HG02623 (cell line): Measurements from ENCODE around the gene ZSCAN18.

ENCODE experiments used
- ATAC-seq: cut with Tn5 transposase; IDR thresholded peaks from one replicate; pipeline ENCODE4 v1.9.1; 2021; ENCODE audit warnings: moderate library complexity; ENCODE audit not compliant: unreplicated experiment

ZSCAN18 gene

DNA sequence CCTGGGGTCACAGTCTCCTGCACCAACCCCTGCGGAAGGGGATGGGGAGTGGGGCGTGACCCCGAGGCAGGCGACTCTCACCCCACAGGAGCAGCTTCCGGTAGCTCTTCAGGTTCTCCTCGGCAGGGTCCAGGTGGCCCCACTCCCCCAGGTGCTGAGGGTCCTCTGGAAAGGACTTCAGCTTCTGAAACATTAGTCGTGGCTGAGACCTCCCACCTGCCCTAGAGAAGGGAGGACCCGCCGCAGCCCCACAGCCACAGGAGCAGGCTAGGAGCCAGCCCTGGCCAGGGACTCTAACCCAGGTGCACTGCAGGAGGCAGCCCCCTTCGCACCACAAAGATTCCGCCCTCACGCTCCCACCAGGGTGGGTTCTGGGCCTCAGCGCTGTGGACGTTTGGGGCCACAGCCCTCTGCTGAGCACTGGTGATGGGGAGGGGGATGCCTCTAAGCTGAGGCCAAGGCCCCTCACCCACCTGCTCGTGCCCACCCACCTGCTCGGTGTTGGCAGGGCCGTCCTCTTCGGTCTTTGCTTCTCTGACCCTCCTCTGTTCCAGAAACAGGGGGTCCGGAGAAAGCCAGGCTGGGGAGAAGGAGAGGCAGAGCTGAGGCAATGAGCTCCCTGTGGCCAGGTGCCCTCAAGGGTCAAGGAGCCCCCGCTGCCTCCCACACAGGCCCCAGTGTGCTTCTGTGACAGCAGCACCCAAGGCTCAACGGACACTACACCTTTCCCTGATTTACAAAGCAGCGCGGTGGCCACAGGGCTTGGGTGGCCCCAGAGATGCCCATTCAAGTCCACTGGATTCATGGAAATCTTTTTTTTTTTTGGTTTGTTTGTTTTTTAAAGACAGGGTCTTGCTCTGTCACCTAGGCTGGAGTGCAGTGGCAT, 11.0 kb downstream of the ZSCAN18 start:
- ATAC-seq = no peak

DNA sequence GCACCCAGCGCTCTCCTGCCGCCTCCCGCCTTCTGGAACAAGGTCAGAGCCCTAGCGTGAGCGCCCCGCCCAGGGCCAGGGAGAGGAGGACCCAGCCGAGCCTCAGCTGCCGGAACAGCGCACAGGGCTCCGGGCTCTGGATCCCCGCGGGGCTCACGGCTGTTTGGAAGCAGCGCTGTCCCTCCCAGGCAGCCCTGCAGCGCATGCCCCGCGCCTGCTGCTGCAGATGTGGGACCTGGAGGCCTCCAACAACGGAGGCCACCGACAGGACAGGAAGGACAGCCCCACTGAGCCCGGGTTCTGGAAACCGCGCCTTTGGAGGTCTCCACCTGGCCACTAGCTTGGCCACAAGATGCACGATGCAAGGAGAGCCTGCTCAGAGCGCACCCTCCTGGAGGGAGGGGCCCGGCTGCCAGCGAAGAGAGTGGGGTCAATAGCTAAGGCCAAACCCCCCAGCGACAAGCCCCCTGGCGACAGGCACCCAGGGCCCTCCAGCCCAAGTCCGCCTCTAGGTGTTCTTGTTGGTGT, 12.6 kb downstream of the ZSCAN18 start:
- no peak for ATAC-seq

DNA sequence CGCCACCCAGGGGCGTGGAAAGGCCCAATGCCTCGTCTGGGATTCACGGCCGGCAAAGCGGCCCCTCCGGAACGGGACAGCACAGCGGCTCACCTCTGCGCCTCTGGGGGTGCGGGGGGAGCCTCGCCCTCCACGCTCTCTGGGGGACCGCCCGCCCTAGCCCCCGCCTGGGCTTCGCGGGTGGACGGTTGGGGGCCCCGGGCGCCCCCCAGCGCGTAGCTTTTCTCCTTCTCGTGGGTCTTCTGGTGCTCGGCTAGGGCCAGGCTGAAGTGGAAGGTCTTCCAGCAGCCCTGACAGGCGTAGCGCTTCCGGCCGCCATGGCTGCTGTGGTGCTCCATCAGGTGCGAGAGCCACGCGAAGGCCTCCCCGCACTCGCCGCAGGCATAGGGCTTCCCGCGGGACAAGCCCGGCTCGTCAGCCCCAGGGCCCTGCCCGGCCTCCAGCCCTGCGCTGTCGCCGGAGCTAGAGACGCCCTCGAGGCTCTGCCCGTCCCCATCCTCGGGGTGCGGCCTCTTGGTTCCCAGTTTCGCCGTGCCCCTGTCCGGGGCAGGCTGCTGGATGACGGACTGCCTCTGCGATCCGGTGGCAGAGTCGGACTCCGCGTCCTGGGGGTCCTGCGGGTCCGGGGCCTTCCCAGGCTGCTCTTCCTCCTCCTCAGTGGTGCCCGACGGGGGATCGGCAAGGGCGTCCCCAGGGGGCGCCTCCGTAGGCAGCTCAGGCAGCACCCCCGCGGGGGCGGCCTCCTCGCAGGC, 13.3 kb downstream of the ZSCAN18 start:
- no peak for ATAC-seq

DNA sequence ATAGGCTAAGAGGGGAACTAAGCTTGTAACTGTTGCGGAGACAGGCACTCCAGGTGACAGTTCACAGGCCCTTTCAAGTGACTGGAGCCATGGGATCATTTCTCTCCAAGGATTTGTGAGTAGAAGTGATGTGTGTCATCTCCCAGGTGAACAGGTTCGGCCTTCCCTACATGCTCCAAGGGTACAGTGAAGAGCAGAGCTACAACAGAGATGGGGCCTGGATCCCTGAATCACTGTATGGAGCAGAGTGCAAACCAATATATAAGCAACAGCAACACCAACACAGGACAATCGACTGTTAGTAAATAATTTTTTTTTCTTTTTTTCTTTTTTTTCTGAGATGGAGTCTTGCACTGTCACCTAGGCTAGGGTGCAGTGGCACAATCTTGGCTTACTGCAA, 15.0 kb downstream of the ZSCAN18 start:
- no peak for ATAC-seq

DNA sequence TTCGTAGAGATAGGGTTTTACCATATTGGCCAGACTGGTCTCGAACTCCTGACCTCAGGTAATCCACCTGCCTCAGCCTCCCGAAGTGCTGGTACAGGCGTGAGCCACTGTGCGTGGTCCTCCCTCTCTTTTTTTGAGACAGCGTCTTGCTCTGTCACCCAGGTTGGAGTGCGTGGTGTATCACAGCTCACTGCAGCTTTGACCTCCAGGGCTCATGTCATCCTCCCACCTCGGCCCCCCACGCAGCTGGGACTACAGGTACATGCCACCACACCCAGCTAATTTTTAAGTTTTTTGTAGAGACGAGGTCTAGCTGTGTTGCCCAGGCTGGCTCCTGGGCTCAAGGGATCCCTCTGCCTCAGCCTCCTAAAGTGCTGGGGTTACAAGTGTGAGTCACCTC, 18.2 kb downstream of the ZSCAN18 start:
- no peak for ATAC-seq

DNA sequence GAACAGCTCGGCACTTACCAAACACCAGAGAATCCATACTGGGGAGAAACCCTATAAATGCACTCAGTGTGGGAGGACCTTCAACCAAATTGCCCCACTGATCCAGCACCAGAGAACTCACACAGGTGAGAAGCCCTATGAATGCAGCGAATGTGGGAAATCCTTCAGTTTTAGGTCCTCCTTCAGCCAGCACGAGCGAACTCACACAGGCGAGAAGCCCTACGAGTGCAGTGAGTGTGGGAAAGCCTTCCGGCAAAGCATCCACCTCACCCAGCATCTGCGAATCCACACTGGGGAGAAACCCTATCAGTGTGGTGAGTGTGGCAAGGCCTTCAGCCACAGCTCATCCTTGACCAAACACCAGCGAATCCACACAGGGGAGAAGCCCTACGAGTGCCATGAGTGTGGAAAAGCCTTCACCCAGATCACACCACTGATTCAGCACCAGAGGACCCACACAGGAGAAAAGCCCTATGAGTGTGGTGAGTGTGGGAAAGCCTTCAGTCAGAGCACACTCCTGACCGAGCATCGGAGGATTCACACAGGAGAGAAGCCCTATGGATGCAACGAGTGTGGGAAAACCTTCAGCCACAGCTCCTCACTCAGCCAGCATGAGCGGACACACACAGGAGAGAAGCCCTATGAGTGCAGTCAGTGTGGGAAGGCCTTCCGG, 30.7 kb downstream of the ZSCAN18 start:
- ATAC-seq = no peak

DNA sequence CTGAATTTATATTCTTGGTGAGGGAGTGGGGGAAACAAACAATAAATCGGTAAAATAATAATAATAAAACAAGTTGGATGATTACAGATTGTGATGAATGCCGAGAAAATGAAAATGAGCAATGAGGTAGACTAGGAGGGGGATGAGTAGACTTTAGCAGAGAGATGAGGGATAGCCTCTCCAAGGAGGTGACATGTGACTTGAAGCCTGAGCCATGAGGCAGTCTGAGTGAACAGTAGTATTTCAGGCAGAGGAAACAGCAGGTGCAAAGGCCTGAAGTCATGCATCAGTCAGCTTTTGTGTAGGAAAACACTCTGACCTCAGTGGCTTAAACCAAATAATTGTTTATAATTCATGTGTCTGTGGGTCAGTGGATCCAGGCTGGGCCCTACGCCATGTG, 34.3 kb downstream of the ZSCAN18 start:
- ATAC-seq = no peak

DNA sequence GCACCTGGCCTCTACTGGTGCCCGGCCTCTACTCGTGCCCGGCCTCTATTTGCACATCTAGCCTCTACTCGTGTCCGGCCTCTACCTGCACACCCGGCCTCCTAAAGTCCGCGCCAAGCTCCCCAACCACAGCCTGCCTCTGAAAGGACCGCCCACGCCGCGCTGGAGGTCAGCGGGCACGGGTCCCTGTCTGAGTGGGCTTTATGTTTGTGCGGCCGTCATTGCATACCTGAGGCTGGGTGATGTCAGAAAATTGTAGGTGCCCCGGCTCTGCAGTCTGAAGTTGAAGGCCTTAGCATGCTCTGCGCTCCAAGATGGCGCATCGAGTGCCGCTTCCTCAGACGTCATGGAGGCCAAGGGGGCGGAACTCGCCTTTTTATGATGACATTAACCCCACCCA, 37.8 kb downstream of the ZSCAN18 start:
- no peak for ATAC-seq

DNA sequence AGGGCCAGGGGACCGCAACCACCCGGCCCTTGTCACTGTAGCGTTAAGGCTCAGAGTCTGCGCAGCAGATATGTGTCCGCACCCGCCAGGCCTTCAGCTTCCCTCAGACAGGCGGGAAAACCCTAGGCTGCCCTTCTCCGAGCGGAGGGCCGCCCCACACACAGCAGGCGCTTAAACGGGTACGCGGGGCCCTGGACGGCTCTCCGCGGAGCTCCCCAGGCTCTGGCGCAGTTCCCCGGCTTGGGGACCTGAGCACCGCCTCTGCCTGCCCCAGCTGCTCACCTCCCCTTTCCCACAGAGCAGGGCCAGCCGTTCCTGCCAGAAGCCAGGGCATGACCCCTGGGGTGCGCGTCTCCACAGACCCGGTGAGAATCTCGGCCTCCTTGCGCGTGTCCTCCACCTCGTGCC, 38.4 kb downstream of the ZSCAN18 start:
- no peak for ATAC-seq

DNA sequence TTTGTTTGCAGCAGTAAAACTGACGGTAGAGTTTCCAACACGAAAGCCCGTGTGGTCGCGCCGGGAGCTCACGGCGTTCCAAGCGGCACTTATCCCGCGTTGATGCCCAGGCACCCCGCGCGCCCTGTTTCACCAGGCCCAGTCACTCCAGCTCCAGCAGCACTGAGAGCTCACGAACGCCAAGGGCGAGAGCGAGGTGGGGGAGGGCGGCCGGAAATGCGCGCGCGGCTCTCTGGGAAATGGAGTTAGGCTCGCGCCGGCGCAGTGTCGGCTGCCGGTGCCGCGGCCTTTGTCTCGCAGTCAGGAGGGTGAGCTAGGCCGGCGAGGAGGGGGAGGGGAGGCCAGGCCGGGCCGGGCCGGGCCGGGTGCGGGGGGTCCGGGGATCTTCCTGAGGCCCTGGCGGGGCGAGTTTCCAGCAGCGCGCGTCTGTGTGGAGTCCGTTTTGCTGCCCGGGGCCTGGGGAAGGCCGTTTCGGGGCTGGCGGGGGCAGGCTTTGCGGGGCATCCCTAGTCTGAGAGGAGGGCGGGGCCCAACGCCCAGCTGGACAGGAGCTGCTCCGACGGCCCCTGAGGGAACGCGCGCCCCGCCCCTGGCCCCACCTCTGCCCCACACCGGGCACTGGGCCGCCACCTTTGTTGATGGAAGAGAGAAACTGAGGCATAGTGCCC, 38.9 kb downstream of the ZSCAN18 start, which contains the start of gene ZNF135:
Gene ZNF135, plus strand, starts transcription at position 280 of the 668 bp plus-strand sequence. CDS start 721 bp downstream, outside the sequence.
- no peak for ATAC-seq

DNA sequence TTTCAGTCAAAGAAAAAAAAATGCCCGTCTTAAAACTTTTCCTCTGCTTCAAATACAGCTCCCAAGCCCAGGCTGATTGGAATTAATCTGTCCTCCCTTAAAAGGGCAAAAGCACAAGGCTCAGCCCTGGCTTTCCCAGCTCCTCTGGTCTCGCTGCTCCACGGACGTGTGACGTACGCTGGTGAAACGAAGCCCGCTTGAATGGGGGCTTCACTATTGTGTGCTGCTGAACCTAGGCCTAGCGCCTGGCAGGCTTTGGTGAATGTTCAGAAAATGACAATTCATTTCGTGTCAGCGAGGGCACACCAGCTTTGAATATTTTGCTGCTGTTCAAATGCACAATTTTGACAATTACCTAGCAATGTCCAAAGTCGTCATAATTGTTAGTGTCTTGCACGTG, 39.6 kb downstream of the ZSCAN18 start:
- ATAC-seq = no peak

DNA sequence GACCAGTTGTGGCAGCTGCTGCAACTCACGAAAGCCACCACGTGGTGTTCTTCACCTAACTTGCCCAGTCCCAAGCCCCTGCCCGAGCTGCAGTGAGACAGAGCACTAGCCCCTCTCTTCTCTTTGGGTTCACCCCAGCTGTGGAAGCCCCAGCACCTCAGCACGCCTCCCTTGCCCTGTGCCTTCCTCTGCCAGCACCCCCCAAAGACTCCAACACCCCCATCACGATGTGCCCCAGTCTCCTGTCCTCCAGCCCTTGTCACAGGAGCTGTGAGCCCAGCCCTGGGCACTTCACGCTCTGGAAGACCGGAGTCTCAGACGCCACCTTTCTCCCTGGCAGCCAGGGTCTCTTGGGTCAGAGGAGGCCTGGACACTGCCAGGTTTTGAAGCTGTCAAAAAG, 41.2 kb downstream of the ZSCAN18 start:
- no peak for ATAC-seq

DNA sequence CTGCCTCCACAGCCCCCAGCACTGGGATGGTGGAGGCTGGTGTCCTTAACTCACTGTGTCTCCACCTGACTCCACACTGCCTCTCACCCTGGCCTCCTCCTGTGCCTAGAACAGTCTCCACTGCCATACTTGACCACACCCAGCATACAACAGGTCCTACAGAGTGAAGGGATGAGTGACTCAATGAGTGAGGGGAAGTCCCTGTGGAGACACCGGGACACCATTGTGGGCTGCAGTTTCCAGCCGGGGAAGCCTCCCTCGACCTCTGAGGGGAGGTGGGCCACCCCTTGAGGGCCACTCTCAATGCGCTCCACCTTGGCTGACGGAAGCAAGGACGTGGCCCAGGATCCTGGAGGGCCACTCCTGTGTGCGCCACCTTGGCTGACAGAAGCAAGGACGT, 41.8 kb downstream of the ZSCAN18 start:
- ATAC-seq = no peak

DNA sequence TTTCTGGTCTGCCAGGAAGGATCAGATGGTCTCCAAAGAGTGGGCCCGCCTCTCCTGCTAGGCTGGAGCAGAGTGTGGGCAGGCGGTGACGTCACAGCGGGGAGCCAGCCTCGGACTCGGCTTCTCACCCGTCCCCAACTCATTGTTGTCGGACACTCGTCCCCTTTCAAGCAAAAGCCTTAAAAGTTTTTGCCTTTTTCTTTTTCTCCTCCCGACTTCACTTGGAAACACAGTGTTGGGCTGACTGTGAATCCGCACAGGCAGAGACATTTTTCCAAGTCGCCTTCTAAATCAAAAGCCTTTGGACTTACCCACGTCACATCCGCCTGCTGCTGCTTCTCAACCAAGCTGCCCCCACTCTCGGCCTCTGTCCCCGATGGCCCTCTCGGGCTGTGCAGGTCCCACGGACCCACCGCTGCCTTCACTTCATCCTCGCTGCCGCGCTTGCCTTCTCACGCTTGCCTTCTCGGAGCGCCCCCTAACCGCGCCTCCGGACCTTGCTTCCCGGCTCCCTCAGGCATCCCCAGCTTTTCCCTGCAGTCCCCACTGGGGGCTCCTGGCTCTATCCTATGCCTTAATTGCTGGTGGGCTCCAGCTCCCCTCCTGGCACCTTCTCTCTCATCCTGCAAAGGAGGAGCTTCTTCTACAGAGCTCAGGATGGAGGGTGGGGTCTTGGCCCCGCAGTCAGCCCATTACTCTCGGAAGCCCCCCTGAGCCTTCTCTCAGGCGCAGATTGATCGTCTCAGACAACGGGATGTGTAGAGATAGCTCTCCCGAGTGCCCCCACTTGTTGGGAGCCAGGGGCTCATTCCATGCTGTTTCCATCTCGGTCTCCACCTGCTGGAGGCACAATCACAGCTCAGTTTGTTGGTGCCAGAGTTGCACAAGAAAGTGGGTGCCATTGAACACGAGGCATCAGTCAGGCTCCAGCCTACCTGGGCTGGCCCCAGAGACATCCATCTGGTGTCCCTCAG, 42.8 kb downstream of the ZSCAN18 start:
- no peak for ATAC-seq

DNA sequence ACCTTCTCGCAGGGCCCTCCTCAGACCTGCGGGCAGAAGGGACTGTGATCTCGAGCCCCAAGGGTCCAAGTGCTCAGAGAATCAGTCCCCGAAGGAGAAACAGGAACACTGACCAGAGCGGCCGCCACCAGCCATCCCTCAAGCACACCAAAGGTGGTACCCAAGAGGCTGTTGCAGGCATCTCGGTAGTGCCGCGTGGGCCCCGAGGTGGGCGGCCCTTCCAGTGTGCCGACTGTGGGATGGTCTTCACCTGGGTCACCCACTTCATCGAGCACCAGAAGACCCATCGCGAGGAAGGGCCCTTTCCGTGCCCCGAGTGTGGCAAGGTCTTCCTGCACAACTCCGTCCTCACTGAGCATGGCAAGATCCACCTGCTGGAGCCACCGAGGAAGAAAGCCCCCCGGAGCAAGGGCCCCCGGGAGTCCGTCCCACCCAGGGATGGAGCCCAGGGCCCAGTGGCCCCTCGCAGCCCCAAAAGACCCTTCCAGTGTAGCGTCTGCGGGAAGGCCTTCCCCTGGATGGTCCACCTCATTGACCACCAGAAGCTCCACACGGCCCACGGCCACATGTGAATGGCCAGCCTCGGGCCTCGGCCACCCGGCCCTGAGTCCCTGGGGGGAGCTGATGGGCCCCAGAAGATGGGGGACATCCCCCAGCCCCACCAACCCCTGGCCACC, 44.4 kb downstream of the ZSCAN18 start:
- ATAC-seq = no peak

DNA sequence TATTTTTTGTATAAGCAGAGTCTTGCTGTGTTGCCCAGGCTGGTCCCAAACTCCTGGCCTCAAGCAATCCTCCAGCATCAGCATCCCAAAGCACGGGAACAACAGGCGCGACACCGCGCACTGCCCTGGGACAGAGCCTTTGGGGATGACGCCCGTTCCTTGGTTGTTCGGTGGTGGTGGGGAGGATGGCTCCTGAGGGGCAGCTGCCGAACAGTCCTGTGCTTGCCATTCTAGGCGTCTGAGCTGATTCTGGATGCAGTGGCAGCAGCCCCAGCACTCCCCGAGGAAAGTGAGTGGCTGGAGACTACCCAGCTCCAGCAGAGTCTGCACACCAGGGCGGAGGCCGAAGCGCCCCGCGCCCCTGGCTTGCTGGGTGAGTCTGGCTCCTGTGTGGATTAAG, 45.8 kb downstream of the ZSCAN18 start:
- ATAC-seq = no peak

DNA sequence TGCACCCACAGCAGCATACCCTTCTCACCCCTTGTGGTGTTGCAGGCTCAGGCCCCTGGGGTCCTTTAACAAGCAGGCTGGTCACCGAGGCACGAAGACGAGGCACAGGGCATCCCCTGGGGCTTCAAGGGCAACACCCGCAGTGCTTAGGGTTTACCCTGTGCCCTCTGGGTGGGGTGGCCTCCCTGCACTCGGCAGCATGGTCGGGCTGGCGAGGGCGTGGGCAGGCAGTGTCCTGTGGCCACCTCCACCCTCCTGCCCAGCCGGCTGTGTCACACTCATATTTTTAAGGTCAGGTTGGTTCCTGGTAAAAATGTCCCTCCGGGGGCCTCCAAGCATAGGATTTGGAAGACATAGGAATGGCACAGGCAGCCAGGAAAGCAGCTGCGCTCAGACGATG, 50.4 kb downstream of the ZSCAN18 start:
- no peak for ATAC-seq

DNA sequence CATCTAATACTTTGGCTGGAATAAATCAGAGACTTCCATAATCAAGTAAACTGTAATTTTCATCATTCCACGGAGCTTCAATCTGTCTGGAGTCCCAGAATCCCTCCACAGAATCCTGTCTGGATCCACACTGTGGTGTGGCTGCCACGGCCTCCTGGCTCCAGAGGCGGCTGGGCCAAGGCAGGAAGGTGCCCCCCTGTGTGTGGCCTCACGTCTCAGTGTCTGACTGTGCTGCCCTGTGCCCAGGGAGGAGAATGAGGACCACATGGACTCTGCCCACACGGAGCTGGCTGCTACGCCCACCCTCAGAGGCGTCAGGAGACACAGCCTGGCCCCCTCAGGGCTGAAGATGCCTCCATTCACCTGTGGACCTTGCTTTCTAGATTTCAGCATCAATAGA, 51.2 kb downstream of the ZSCAN18 start:
- ATAC-seq = no peak

DNA sequence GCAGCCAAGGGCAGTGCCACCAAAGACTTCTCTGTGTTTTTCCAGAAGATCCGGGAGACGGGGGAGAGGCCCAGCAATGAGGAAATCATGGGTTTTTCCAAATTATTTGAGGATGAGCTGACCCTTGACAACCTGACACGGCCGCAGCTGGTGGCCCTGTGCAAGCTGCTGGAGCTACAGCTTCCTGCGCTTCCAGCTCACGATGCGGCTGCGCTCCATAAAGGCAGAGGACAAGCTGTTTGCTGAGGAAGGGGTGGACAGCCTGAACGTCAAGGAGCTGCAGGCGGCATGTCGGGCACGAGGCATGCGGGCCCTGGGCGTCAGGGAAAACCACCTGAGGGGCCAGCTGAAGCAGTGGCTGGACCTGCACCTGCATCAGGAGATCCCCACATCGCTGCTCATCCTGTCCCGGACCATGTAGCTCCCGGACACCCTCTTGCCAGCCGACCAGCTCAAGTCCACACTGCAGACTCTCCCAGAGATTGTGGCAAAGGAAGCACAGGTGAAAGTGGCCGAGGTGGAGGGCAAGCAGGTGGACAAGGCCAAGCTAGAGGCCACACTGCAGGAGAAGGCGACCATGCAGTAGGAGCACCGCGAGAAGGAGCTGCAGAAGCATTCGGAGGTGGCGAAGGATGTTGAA, 52.5 kb downstream of the ZSCAN18 start:
- no peak for ATAC-seq
